Psoas muscle (tissue), 8 donors: ENCODE measurements around the gene SRMS. TPM values are rescaled to one million over a fixed set of nuclear protein-coding genes. Genes with fewer than 3 reads are reported as not detected.
A peak's percentile ranks its signal among the peaks of the same experiment; 100 is the strongest.

Experiments
- ATAC-seq, 4 donors: fragments of 200-7000 bp; cut with Tn5 transposase; one replicate each; pipeline ENCODE4 v1.9.1; 2020; ENCODE audit warnings: moderate library complexity in 3 of 4, mild to moderate bottlenecking in 2 of 4
- DNase-seq, 2 donors: peaks; one replicate each; pipeline ENCODE4 v3.0.0-alpha.2; 2020
- H3K27ac ChIP-seq: fragments of 200-600 bp; one replicate; pipeline ENCODE4 v1.8.0; 2022
- H3K27me3 ChIP-seq, 3 donors: fragments of 200-600 bp in 1 of 3; one replicate each; pipeline versions ENCODE4 v1.6.1 to v1.8.0; 2013 to 2022; ENCODE audit warnings: low read length in 2 of 3, mild to moderate bottlenecking in 2 of 3, moderate library complexity in 1 of 3; ENCODE audit not compliant: insufficient read depth in 3 of 3
- H3K36me3 ChIP-seq, 2 donors: fragments of 200-600 bp in 1 of 2; one replicate each; pipeline versions ENCODE4 v1.6.1 to v1.8.0; 2013 to 2022; ENCODE audit warnings: low read depth in 1 of 2, mild to moderate bottlenecking in 1 of 2, moderate library complexity in 1 of 2; ENCODE audit not compliant: insufficient read depth in 1 of 2
- H3K4me1 ChIP-seq: fragments of 200-600 bp; one replicate; pipeline ENCODE4 v1.8.0; 2022
- H3K4me3 ChIP-seq: fragments of 200-600 bp; one replicate; pipeline ENCODE4 v1.8.0; 2022; ENCODE audit warnings: mild to moderate bottlenecking
- H3K9me3 ChIP-seq: fragments of 200-600 bp; one replicate; pipeline ENCODE4 v1.8.0; 2022
- CTCF ChIP-seq: fragments of 200-600 bp; IDR thresholded peaks from one replicate; pipeline ENCODE4 v1.8.0; 2022; ENCODE audit warnings: antibody characterized with exemption
- WGBS, 3 donors: extraction: QIAGEN DNeasy Blood & Tissue Kit; methylation state at CpG; one replicate each; pipeline versions ENCODE4 v1.1.6 to v1.1.7; 2013; 5-methylcytosine and 5-hydroxymethylcytosine counted together
- intact Hi-C, 2 donors: fragments of 100-400 bp; cut with DNase I; formaldehyde crosslinking; loops; one replicate each; pipeline versions ENCODE4 v1.11.0 to v1.14.2; 2022
- polyA plus RNA-seq, 3 donors: library from polyadenylated mRNA; stranded (reverse); fragments of 200-250 nt; gene quantifications; one replicate each; pipeline ENCODE4 v1.2.3, GENCODE V29; 2013
- total RNA-seq, 4 donors: library from RNA; stranded (reverse); fragmentation: NEBNext Ultra II Directional in 2 of 4; extraction: Animal tissue kit (Norgen Biotek cat#: 25700) in 2 of 4; gene quantifications; one replicate each; pipeline versions ENCODE4 v1.2.1 to v1.2.4, GENCODE V29; 2021 to 2023
- donor health status: healthy with polysubstance abuse.
- donor health status: DM: no; HTN: no; CAD: no; lungs with moderate emphysema.
- donor health status: Bipolar disorder and iron deficiency.
- donor health status: healthy.
- donor health status: DM: yes; HTN: yes; CAD: no.
- donor health status: DM: no; HTN: no; CAD: no.
- donor health status: DM: no; HTN: no; CAD: no.
- donor health status: DM: yes; HTN: yes; CAD: no.

Gene SRMS
- total and polyA plus RNA-seq, 7 donors = not detected

DNA sequence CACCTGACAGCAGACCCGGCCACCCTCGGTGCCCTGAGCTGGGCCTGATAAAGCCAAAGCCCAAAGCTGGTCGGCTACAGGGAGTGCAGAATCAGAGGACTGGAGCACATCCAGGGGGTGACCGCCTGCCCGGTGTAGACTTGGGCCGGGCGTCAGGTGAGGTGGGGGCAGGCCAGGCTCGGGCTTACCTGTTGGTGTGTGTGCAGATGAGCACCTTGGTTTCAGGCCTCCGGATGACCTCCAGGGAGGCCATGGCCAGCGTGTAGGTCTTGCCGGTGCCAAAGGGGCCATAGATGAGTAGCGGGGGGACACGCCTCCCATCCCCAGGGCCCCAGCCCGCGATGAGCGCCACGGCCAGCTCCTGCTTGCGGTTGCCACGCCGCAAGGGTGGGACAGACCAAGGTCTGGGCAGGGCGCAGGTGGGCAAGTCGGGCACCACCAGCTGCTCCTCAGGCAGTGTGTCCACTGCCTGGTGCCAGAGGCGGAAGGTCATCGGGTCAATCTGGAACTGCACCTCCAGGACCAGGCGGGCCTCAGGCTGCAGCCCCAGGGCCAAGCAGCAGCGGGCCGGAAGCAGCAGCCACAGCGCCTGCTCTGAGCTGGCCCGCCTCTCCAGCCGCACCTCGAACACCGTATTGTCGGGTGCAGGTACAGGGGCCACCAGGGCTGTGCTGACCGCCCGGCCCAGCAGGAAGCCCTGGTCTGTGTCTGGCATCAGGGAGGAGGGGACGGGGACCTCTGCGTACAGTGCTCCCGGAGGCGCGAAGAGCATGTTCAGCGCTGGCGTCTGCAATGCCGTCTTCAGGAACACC is 20.8 kb upstream of the SRMS start:
- Histone ChIP-seq H3K4me1 (no peaks in the 10 kb centered on the region), H3K4me3 (no peak overlapping the region), H3K36me3 (peaks cover 0 to 4% of the 10 kb centered on the region in 2 donors), H3K27me3 (peaks cover 0 to 29% (median 3%) of the 10 kb centered on the region in 3 donors), H3K9me3 (no peaks in the 10 kb centered on the region), H3K27ac (no peak overlapping the region)
- TF ChIP-seq CTCF = no peak
- intact Hi-C loops = no loop called here
- DNase-seq (no peak), ATAC-seq (peak in 1 of 4 donors; percentile 10)
- WGBS, 3 donors = 70 to 84% (median 72%) methylated on average over 32 to 43 of the region's 43 CpGs

DNA sequence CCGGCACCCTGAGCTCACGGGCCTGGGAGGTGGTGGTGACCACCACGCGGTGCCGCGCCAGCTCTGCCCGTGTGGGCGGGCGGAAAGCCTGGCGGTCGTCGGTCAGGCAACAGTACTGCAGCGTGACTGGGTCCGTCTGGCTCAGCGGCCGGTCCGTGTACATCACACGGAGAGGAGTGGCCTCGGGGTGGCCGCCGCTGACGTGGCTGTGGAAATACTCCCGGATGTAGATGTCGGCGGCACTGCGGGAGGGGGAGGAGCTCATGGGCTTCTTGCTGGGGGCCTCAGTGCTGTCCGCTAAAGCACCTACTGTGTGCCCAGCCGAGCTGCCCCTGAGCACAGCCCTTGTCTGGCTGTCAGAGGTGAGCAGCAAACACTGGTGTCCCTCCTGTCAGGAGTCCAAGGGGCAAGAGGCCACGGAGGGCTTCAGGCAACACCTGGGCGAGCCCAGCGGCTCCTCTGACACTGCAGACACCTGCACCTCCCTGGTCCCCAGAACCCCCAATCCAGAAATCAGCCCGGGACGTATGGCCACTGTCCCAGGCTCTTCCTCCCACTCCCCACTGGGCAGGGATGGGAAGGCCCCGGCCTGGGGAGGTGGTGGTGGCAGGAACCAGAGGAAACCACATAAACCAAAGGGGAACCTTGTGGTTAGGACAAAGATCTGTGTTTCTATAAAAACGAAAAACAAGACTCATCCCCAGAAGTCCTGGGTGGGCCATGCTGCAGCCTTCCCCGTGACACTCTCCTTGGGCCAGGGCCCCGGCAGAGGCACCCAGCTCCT is 20.0 kb upstream of the SRMS start:
- H3K4me3 ChIP-seq = no peak overlapping the region

GRCh38 chr20:63567136-63567385 is 19.5 kb upstream of the SRMS start:
- Histone ChIP-seq H3K4me3 (no peak overlapping the region), H3K27ac (no peak overlapping the region), H3K9me3 (no peaks in the 10 kb centered on the region), H3K4me1 (no peaks in the 10 kb centered on the region), H3K36me3 (peaks cover 0 to 7% of the 10 kb centered on the region in 2 donors), H3K27me3 (peaks cover 0 to 19% (median under 1%) of the 10 kb centered on the region in 3 donors)
- no peak for DNase-seq
- intact Hi-C loops = no loop called here
- peak in 1 of 4 donors; percentile 18 for ATAC-seq
- 85 to 91% (median 91%) methylated on average over 22 of the region's 22 CpGs for WGBS, 3 donors
- no peak for TF ChIP-seq CTCF

More for the DNA sequence above, 20.0 kb upstream of the SRMS start:
- Histone ChIP-seq H3K36me3 (peaks cover 0 to 4% of the 10 kb centered on the region in 2 donors), H3K27me3 (peaks cover 0 to 24% (median 3%) of the 10 kb centered on the region in 3 donors), H3K4me1 (no peaks in the 10 kb centered on the region), H3K27ac (no peak overlapping the region), H3K9me3 (no peaks in the 10 kb centered on the region)
- ATAC-seq = peak in 1 of 4 donors; percentile 52
- TF ChIP-seq CTCF = no peak
- intact Hi-C loops = no loop called here
- peak; percentile 51 to 76 for DNase-seq
- 84 to 91% (median 88%) methylated on average over 36 to 37 of the region's 37 CpGs for WGBS, 3 donors

GRCh38 chr20:63566395-63567135 is 19.0 kb upstream of the SRMS start:
- no peak for TF ChIP-seq CTCF
- no peak for DNase-seq
- Histone ChIP-seq H3K27ac (no peak overlapping the region), H3K36me3 (peaks cover 0 to 7% of the 10 kb centered on the region in 2 donors), H3K4me1 (no peaks in the 10 kb centered on the region), H3K4me3 (no peak overlapping the region), H3K9me3 (no peaks in the 10 kb centered on the region), H3K27me3 (peaks cover 0 to 16% (median 0%) of the 10 kb centered on the region in 3 donors)
- peak in 1 of 4 donors; percentile 36 for ATAC-seq
- WGBS, 3 donors = 90% methylated on average over 45 to 46 of the region's 46 CpGs
- intact Hi-C loops = no loop called here
